Measurements from ENCODE around the gene ZP1. TPM values are rescaled to one million over a fixed set of nuclear protein-coding genes. Genes with fewer than 3 reads are reported as not detected.
"Not testable (repeated sequence)": the region's sequence is repeated elsewhere in the genome, so short reads cannot be mapped to it uniquely, and the experiment has no call there.

The ZP1 gene, protein sequence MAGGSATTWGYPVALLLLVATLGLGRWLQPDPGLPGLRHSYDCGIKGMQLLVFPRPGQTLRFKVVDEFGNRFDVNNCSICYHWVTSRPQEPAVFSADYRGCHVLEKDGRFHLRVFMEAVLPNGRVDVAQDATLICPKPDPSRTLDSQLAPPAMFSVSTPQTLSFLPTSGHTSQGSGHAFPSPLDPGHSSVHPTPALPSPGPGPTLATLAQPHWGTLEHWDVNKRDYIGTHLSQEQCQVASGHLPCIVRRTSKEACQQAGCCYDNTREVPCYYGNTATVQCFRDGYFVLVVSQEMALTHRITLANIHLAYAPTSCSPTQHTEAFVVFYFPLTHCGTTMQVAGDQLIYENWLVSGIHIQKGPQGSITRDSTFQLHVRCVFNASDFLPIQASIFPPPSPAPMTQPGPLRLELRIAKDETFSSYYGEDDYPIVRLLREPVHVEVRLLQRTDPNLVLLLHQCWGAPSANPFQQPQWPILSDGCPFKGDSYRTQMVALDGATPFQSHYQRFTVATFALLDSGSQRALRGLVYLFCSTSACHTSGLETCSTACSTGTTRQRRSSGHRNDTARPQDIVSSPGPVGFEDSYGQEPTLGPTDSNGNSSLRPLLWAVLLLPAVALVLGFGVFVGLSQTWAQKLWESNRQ
- 1.3 and 5.3 TPM in 2 replicates for total RNA-seq (2014; rRNA removed; shearing (Covaris generic))
- 0.51 and 1.0 TPM in 2 replicates for polyA plus RNA-seq (2016; fragmentation: Nextera tagmentation; extraction: Ambion mirVana)

DNA sequence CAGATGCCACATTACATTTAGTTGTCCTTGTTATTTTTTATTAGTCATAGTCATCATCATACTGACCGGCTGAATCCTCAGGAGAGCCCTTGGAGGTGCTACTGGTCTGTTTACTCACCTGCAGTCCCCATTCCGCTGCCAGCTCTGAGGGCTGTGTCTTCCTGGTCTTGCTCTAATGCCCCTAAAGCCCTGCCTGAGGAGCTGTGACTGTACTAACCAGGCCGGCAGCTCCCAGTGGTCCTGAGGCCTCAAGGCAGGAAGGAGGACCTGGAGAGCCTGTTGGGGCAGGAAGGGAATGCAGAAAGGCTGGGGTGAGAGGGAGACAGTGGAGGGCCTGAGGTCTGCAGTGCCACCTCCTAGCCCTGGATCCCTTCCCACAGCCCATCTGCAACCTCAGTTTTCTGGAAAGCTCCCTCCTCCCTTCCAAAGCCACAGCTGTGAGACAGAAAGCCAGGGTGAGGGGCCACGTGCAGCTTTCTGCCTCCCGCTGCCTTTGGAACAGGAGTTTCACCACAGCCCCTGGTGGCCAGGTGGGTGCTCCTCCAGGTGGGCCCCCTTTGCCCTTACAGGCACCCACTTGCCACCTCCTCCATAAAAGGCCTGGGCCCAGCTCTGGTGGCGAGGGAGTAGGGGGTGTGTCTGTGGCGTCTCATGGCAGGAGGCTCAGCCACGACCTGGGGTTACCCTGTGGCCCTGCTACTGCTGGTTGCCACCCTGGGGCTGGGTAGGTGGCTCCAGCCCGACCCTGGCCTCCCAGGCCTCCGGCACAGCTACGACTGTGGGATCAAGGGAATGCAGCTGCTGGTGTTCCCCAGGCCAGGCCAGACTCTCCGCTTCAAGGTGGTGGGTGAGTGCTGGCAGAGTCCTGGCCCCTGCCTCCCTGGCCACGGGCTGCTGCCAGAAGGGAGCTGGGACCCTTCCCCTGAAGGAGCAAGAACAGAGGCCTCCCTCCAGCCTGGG is at the start of gene ZP1:
Gene ZP1, plus strand, starts transcription at position 632 of the 960 bp plus-strand sequence. Its CDS starts 20 bp downstream, at position 652.
- Histone ChIP-seq H2AFZ (no peak within 1 kb of the TSS), H3K4me2 (ENCODE audit: unreplicated experiment) (no peak within 1 kb of the TSS), H3K9me3 (ENCODE audit: low read depth) (no peaks in the 10 kb centered on the region), H3K4me3 (no peak within 1 kb of the TSS), H4K20me1 (ENCODE audit: insufficient read depth) (no peaks in the 10 kb centered on the region), H3K79me2 (ENCODE audit: insufficient read depth) (no peaks in the 10 kb centered on the region), H3K9me2 (ENCODE audit: insufficient read depth) (no peaks in the 10 kb centered on the region), H3K27me3 (replicated peaks; ENCODE audit: insufficient read depth) (no peaks in the 10 kb centered on the region), H3K27ac (no peak within 1 kb of the TSS), H3K4me1 (ENCODE audit: insufficient read depth) (peaks cover 9% of the 10 kb centered on the region), H3K9ac (no peak within 1 kb of the TSS), H3K36me3 (ENCODE audit: low read depth) (no peaks in the 10 kb centered on the region), H3F3A (ENCODE audit: insufficient read depth) (no peaks in the 10 kb centered on the region)
- TF ChIP-seq EZH2phosphoT487 (IDR thresholded peaks at IDR 0.05; ENCODE audit: insufficient read depth, low read depth) = no peak
- DNase-seq = no peak
- in situ Hi-C loops (cut with MboI) = no loop called here
- 49 to 54% methylated on average over 12 to 13 of the region's 13 CpGs for WGBS, 2 experiments (ENCODE audit: low coverage in 1 of 2, low lambda C conversion rate in 2 of 2, missing lambda C conversion rate in 2 of 2)

DNA sequence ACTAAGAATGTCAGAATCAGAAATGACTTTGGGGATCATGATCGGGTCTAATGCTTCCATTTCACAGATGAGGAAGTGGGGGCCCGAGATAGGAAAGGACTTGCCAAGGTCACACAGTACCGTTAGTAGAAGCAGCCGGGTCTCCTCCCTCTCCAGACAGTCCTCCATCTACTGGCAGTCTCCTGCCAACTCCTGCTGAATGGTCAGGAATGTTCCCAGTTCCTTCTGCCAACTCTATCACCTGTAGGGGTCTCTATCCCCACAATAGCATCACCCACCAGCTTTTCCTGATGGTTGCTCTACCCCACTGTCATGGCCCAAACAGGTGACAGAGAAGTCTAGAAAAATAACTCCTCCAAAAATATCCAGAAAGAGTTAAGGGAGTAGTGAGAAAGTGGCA is 49.3 kb upstream of the ZP1 start:
- Histone ChIP-seq H3K4me3 (no peak overlapping the region), H3K9me3 (ENCODE audit: low read depth) (no peaks in the 10 kb centered on the region), H3K4me1 (ENCODE audit: insufficient read depth) (no peaks in the 10 kb centered on the region), H3K79me2 (ENCODE audit: insufficient read depth) (no peaks in the 10 kb centered on the region), H3F3A (ENCODE audit: insufficient read depth) (no peaks in the 10 kb centered on the region), H2AFZ (no peak overlapping the region), H3K4me2 (ENCODE audit: unreplicated experiment) (no peak overlapping the region), H3K9ac (no peak overlapping the region), H3K9me2 (ENCODE audit: insufficient read depth) (no peaks in the 10 kb centered on the region), H4K20me1 (ENCODE audit: insufficient read depth) (no peaks in the 10 kb centered on the region), H3K36me3 (ENCODE audit: low read depth) (no peaks in the 10 kb centered on the region), H3K27ac (no peak overlapping the region), H3K27me3 (replicated peaks; ENCODE audit: insufficient read depth) (no peaks in the 10 kb centered on the region; the same call in 1 of the 2 replicates)
- DNase-seq = no peak
- 26 to 35% methylated on average over 4 of the region's 4 CpGs for WGBS, 2 experiments (ENCODE audit: low coverage in 1 of 2, low lambda C conversion rate in 2 of 2, missing lambda C conversion rate in 2 of 2)
- no peak for TF ChIP-seq EZH2phosphoT487 (IDR thresholded peaks at IDR 0.05; ENCODE audit: insufficient read depth, low read depth)
- no peak for TF ChIP-seq EZH2 (IDR thresholded peaks at IDR 0.05; ENCODE audit: insufficient read depth, poor library complexity, severe bottlenecking)
- in situ Hi-C loops (cut with MboI) = no loop called here

DNA sequence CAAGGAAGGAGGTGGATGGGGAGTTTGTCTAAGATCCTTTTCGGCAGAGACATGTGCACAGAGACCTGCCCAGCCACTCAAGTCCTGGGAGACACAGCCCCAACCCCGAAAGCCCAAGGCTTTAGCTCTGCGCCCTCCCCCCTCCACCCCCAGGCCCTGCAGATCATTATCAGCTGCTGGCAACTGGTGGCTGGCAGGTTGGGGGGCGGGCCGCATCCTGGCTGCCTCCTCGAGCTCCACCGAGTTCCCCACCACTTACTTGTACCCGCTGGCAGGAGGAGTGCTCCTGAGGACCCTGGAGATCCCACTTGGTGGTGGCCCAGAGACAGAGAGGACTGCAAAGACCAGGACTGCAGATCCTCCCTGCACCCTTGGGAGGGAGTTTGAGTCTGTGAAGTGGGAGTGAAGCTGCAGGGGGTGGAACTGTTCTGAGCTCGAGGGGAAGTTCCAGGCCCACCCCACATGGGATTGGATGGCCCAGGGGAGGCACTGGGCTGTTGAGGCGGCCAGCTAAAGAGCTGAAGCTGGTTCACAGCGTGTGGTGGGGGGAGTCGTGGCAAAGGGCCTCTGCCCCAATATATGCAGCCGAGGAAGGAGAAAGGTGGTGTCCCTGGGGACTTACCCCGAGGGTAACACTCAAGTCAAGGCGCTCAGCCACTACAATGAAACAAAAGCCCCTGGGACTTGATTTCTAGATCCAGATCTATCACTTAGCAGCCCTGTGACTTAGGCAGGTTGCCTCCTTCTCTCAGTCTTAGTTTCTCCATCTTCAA is 45.3 kb upstream of the ZP1 start:
- no peaks in the 10 kb centered on the region for H3F3A ChIP-seq (ENCODE audit: insufficient read depth)
- no peaks in the 10 kb centered on the region for H3K9me3 ChIP-seq (ENCODE audit: low read depth)
- in situ Hi-C loops (cut with MboI) = no loop called here
- no peak overlapping the region for H3K4me2 ChIP-seq (ENCODE audit: unreplicated experiment)
- WGBS, 2 experiments (ENCODE audit: low coverage in 1 of 2, low lambda C conversion rate in 2 of 2, missing lambda C conversion rate in 2 of 2) = 42 to 43% methylated on average over 15 of the region's 15 CpGs
- no peak overlapping the region for H2AFZ ChIP-seq
- no peaks in the 10 kb centered on the region; the same call in 1 of the 2 replicates for H3K27me3 ChIP-seq (replicated peaks; ENCODE audit: insufficient read depth)
- H3K27ac ChIP-seq = no peak overlapping the region
- no peaks in the 10 kb centered on the region for H3K9me2 ChIP-seq (ENCODE audit: insufficient read depth)
- H3K4me3 ChIP-seq = no peak overlapping the region
- H3K4me1 ChIP-seq (ENCODE audit: insufficient read depth) = no peaks in the 10 kb centered on the region
- DNase-seq = no peak
- TF ChIP-seq EZH2phosphoT487 (IDR thresholded peaks at IDR 0.05; ENCODE audit: insufficient read depth, low read depth) (no peak), EZH2 (IDR thresholded peaks at IDR 0.05; ENCODE audit: insufficient read depth, poor library complexity, severe bottlenecking) (no peak)
- no peaks in the 10 kb centered on the region for H4K20me1 ChIP-seq (ENCODE audit: insufficient read depth)
- no peaks in the 10 kb centered on the region for H3K79me2 ChIP-seq (ENCODE audit: insufficient read depth)
- no peaks in the 10 kb centered on the region for H3K36me3 ChIP-seq (ENCODE audit: low read depth)
- no peak overlapping the region for H3K9ac ChIP-seq

DNA sequence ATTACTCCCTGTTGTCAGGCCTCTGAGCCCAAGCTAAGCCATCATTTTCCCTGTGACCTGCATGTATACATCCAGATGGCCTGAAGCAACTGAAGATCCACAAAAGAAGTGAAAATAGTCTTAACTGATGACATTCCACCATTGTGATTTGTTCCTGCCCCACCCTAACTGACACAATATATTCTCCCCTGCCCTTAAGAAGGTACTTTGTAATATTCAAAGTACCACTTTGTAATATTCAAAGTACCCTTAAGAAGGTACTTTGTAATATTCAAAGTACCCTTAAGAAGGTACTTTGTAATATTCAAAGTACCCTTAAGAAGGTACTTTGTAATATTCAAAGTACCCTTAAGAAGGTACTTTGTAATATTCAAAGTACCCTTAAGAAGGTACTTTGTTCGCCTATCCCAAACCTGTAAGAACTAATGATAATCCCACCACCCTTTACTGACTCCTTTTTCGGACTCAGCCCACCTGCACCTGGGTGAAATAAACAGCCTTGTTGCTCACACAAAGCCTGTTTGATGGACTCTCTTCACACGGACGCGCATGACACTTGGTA is 43.5 kb upstream of the ZP1 start:
- H3K9ac ChIP-seq; H3K9me3 ChIP-seq (ENCODE audit: low read depth); H4K20me1 ChIP-seq (ENCODE audit: insufficient read depth); H3F3A ChIP-seq (ENCODE audit: insufficient read depth); H3K36me3 ChIP-seq (ENCODE audit: low read depth); in situ Hi-C loops (cut with MboI); H3K4me1 ChIP-seq (ENCODE audit: insufficient read depth); H3K4me3 ChIP-seq; H3K4me2 ChIP-seq (ENCODE audit: unreplicated experiment); H3K9me2 ChIP-seq (ENCODE audit: insufficient read depth); H3K27me3 ChIP-seq (replicated peaks; ENCODE audit: insufficient read depth); H2AFZ ChIP-seq; DNase-seq; H3K27ac ChIP-seq; H3K79me2 ChIP-seq (ENCODE audit: insufficient read depth): not testable (repeated sequence)
- 68 to 69% methylated on average over 5 of the region's 5 CpGs for WGBS, 2 experiments (ENCODE audit: low coverage in 1 of 2, low lambda C conversion rate in 2 of 2, missing lambda C conversion rate in 2 of 2)

Measured in GM23248 (cell line).